Heart right ventricle (tissue), 16 donors: ENCODE measurements around the gene POGZ. TPM values are rescaled to one million over a fixed set of nuclear protein-coding genes. Genes with fewer than 3 reads are reported as not detected.

Source experiments
- ATAC-seq, 8 donors: fragments of 200-7000 bp; cut with Tn5 transposase; one replicate each; pipeline ENCODE4 v1.9.1; 2020; ENCODE audit warnings: mild to moderate bottlenecking in 8 of 8, moderate library complexity in 8 of 8, moderate number of reproducible peaks in 1 of 8
- DNase-seq, 2 donors: peaks; one replicate each; pipeline ENCODE4 v3.0.0-alpha.2; 2020
- H3K27ac ChIP-seq, 10 donors: fragments of 200-600 bp; sonication (generic) in 2 of 10; one replicate each; pipeline versions ENCODE4 v1.5.0 to v1.8.0; 2020 to 2022; ENCODE audit warnings: mild to moderate bottlenecking in 3 of 10
- H3K27me3 ChIP-seq, 7 donors: fragments of 200-600 bp; one replicate each; pipeline ENCODE4 v1.8.0; 2021 to 2022; ENCODE audit warnings: mild to moderate bottlenecking in 2 of 7
- H3K36me3 ChIP-seq, 9 donors: fragments of 200-600 bp; sonication (generic) in 1 of 9; one replicate each; pipeline versions ENCODE4 v1.5.0 to v1.8.0; 2020 to 2022; ENCODE audit warnings: mild to moderate bottlenecking in 2 of 9
- H3K4me1 ChIP-seq, 9 donors: fragments of 200-600 bp; sonication (generic) in 1 of 9; one replicate each; pipeline versions ENCODE4 v1.5.0 to v1.8.0; 2020 to 2022; ENCODE audit warnings: mild to moderate bottlenecking in 4 of 9
- H3K4me3 ChIP-seq, 10 donors: fragments of 200-600 bp; sonication (generic) in 2 of 10; one replicate each; pipeline versions ENCODE4 v1.5.0 to v1.8.0; 2020 to 2022; ENCODE audit warnings: mild to moderate bottlenecking in 7 of 10, moderate library complexity in 2 of 10
- H3K9me3 ChIP-seq, 11 donors: fragments of 200-600 bp in 10 of 11; sonication (generic) in 2 of 11; one replicate each; pipeline versions ENCODE4 v1.5.0 to v1.8.0; 2013 to 2022; ENCODE audit warnings: mild to moderate bottlenecking in 2 of 11, control low read depth in 1 of 11, moderate library complexity in 1 of 11
- WGBS, 2 donors: extraction: QIAGEN DNeasy Blood & Tissue Kit; methylation state at CpG; one replicate each; pipeline ENCODE4 v1.1.7; 2013; ENCODE audit warnings: inconsistent platforms in 1 of 2; 5-methylcytosine and 5-hydroxymethylcytosine counted together
- intact Hi-C, 10 donors: fragments of 100-400 bp; cut with DNase I; formaldehyde crosslinking; loops; one replicate each; pipeline versions ENCODE4 v1.11.1 to v1.14.2; 2022
- polyA plus RNA-seq, 2 donors: library from polyadenylated mRNA; stranded (reverse); fragments of 200-250 nt; gene quantifications; one replicate each; pipeline ENCODE4 v1.2.3, GENCODE V29; 2013
- total RNA-seq, 10 donors: library from RNA; stranded (reverse); fragmentation: NEBNext Ultra II Directional in 3 of 10; extraction: Animal tissue kit (Norgen Biotek cat#: 25700) in 3 of 10; gene quantifications; one replicate each; pipeline versions ENCODE4 v1.2.1 to v1.2.4, GENCODE V29; 2021 to 2023
- TF ChIP-seq, protein P1 (sequence below), 9 donors: fragments of 200-600 bp; sonication (generic) in 2 of 9; IDR thresholded peaks; one replicate each; pipeline versions ENCODE4 v1.5.0 to v1.8.0; 2021 to 2022; ENCODE audit warnings: antibody characterized with exemption in 9 of 9, mild to moderate bottlenecking in 5 of 9, moderate library complexity in 1 of 9
- donor health status: Arrhythmogenic right ventricular cardiomyopathy.
- donor health status: ischemic (EF 13 %, LVEDD 7.1; RV severe dilation, severe dysfunction).
- donor health status: healthy with polysubstance abuse.
- donor health status: DM: no; HTN: yes; CAD: no.
- donor health status: DM: no; HTN: no; CAD: no.
- donor health status: ischemic (EF 25% LVEDD 6.9; RV normal size, moderate dysfunction).
- donor health status: ischemic (EF 25% LVEDD 5.7; RV mildly dilated, moderate dysfunction).
- donor health status: healthy.
- donor health status: DM: yes; HTN: yes; CAD: no.
- donor health status: Ischemic cardiomyopathy.
- donor health status: ischemic (EF 35%, LVEDD 5.7; RV mildly dilated, moderate dysfunction).
- donor health status: nonischemic (EF 11% LVEDD 7.7; RV severe dilation, severe dysfunction).
- donor health status: DM: yes; HTN: yes; CAD: no.
- donor health status: PGD.
- donor health status: ischemic (EF 29% LVEDD 5.4; RV normal size, mild dysfunction).
- donor health status: nonischemic (EF 23%, LVEDD 6.1; RV moderate dilation, normal function).

Gene POGZ
- total and polyA plus RNA-seq, 12 donors = 8.2 to 58.6 (median 47.4) TPM

DNA sequence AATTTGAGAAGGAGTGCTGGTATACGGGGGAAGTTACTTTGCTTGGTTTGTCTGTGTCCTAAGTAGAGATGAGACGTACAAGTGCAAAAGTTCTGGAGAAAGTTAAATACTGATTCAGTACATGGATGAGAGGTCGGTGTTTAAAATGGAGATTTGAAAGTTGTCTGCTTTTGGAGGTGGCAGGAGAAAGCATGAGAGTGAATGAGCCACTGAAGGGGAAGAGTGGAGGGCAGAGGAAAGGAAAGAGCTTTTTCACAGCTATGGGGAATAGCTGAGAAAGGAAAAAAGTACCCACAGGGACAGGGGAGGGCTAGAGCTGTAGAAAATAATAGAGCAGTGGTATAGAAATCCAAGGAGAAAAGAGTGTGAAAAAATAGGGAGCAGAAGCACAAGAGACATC lies 33.7 kb upstream of the POGZ start:
- Histone ChIP-seq H3K27ac (no peak overlapping the region), H3K9me3 (no peaks in the 10 kb centered on the region), H3K36me3 (no peaks in the 10 kb centered on the region), H3K27me3 (peaks cover 0 to 4% (median 0%) of the 10 kb centered on the region in 7 donors), H3K4me3 (no peak overlapping the region), H3K4me1 (peaks cover 0 to 8% (median 0%) of the 10 kb centered on the region in 9 donors)
- intact Hi-C loops = no loop called here
- WGBS, 2 donors = 76 to 88% methylated on average over 3 of the region's 3 CpGs
- TF ChIP-seq, protein P1, sequence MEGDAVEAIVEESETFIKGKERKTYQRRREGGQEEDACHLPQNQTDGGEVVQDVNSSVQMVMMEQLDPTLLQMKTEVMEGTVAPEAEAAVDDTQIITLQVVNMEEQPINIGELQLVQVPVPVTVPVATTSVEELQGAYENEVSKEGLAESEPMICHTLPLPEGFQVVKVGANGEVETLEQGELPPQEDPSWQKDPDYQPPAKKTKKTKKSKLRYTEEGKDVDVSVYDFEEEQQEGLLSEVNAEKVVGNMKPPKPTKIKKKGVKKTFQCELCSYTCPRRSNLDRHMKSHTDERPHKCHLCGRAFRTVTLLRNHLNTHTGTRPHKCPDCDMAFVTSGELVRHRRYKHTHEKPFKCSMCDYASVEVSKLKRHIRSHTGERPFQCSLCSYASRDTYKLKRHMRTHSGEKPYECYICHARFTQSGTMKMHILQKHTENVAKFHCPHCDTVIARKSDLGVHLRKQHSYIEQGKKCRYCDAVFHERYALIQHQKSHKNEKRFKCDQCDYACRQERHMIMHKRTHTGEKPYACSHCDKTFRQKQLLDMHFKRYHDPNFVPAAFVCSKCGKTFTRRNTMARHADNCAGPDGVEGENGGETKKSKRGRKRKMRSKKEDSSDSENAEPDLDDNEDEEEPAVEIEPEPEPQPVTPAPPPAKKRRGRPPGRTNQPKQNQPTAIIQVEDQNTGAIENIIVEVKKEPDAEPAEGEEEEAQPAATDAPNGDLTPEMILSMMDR (IDR thresholded peaks at IDR 0.05) = no peak
- no peak for ATAC-seq
- DNase-seq = no peak

- ATAC-seq (no peak), DNase-seq (no peak)
- Histone ChIP-seq H3K27ac (no peak overlapping the region), H3K4me3 (no peak overlapping the region), H3K36me3 (no peaks in the 10 kb centered on the region), H3K27me3 (peaks cover 0 to 4% (median 0%) of the 10 kb centered on the region in 7 donors), H3K4me1 (peaks cover 0 to 8% (median 0%) of the 10 kb centered on the region in 9 donors), H3K9me3 (no peaks in the 10 kb centered on the region)
- WGBS, 2 donors = 57 to 59% methylated on average over 1 of the region's 1 CpG
- intact Hi-C loops = no loop called here
- TF ChIP-seq, protein P1 (IDR thresholded peaks at IDR 0.05) = no peak
These were observed 32.8 kb upstream of the POGZ start for GRCh38 chr1:151492120-151492519.

DNA sequence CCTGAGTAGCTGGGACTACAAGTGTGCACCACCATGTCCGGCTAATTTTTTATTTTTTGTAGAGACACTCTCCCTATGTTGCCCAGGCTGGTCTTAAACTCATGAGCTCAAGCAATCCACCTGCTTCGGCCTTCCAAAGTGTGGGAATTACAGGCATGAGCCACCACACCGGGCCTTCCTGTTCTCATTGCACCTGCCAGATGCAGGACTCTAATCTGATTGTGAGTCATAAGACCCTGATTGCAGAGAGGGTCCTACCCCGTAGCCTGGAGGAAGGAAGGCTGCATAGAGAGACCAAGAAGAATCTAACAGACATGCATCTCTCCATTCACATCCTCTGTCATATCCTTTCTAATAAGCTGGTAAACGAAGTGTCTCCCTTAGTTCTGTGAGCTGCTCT lies 32.3 kb upstream of the POGZ start:
- WGBS, 2 donors = 81 to 83% methylated on average over 5 of the region's 5 CpGs
- Histone ChIP-seq H3K9me3 (no peaks in the 10 kb centered on the region), H3K36me3 (no peaks in the 10 kb centered on the region), H3K4me1 (peaks cover 0 to 8% (median 0%) of the 10 kb centered on the region in 9 donors), H3K27me3 (peaks cover 0 to 4% (median 0%) of the 10 kb centered on the region in 7 donors), H3K27ac (no peak overlapping the region), H3K4me3 (no peak overlapping the region)
- ATAC-seq = no peak
- intact Hi-C loops = no loop called here
- TF ChIP-seq, protein P1 (IDR thresholded peaks at IDR 0.05) = no peak
- DNase-seq = no peak

- intact Hi-C loops = no loop called here
- TF ChIP-seq, protein P1 (IDR thresholded peaks at IDR 0.05) = no peak
These were observed 27.3 kb upstream of the POGZ start for GRCh38 chr1:151486557-151486956.

More at GRCh38 chr1:151486557-151486956, 27.3 kb upstream of the POGZ start:
- H3K4me3 ChIP-seq = no peak overlapping the region
- H3K4me1 ChIP-seq = no peaks in the 10 kb centered on the region
- DNase-seq (no peak), ATAC-seq (no peak)
- peaks cover 0 to 4% (median 0%) of the 10 kb centered on the region in 7 donors for H3K27me3 ChIP-seq
- no peaks in the 10 kb centered on the region for H3K36me3 ChIP-seq
- 88 to 100% methylated on average over 1 of the region's 1 CpG for WGBS, 2 donors
- no peak overlapping the region for H3K27ac ChIP-seq
- H3K9me3 ChIP-seq = peaks cover 0 to 11% (median 0%) of the 10 kb centered on the region in 11 donors
